Endothelial cell of umbilical vein (primary cell): Measurements from ENCODE around the gene DENND6A. TPM values are rescaled to one million over a fixed set of nuclear protein-coding genes. Genes with fewer than 3 reads are reported as not detected.

Experiments
- BruUV-seq: library from RNA; stranded (reverse); fragments of 400-500 nt; replicated peaks from 2 replicates; lab custom pipeline; 2021; lab: Mats Ljungman, UMichigan
- CTCF ChIA-PET: fragments of 300-600, 350-600 bp; sonication (Branson Sonifier 250); formaldehyde crosslinking; loops from one replicate; lab custom pipeline; 2021; ENCODE audit warnings: antibody characterized with exemption, inconsistent platforms; lab: Charles Lee
- POLR2A ChIA-PET: fragments of 300-600, 350-600 bp; sonication (Branson Sonifier 250); formaldehyde crosslinking; loops from one replicate; lab custom pipeline; 2021; ENCODE audit warnings: antibody characterized with exemption, inconsistent platforms; lab: Charles Lee
- DNase-seq: peaks from one replicate; pipeline ENCODE4 v3.0.0-alpha.2; 2011; ENCODE audit warnings: low read depth, low spot score
- FAIRE-seq: peaks from 2 replicates; lab custom pipeline; 2011; peaks lifted over from hg19 to GRCh38; lab: Jason Lieb, UNC
- H2AFZ ChIP-seq: 2 replicates; pipeline ENCODE4 v1.6.0; 2012; ENCODE audit warnings: low read depth, low read length, control low read depth, inconsistent platforms
- H3K27ac ChIP-seq: 2 replicates; pipeline ENCODE4 v1.5.1; 2011; ENCODE audit warnings: low read depth, mild to moderate bottlenecking, control low read depth, low read length, moderate library complexity; ENCODE audit not compliant: insufficient read depth
- H3K27me3 ChIP-seq, 2 experiments: 2 replicates each; pipeline versions ENCODE4 v1.6.0 to v1.6.1; 2011; ENCODE audit warnings: low read length in 2 of 2, mixed read lengths in 1 of 2; ENCODE audit not compliant: control insufficient read depth in 2 of 2, insufficient read depth in 2 of 2
- H3K36me3 ChIP-seq, 2 experiments: 2 replicates in 1 of 2; 3 replicates in 1 of 2; pipeline ENCODE4 v1.5.1; 2011; ENCODE audit warnings: low read length in 2 of 2, mild to moderate bottlenecking in 1 of 2, moderate library complexity in 1 of 2; ENCODE audit not compliant: control insufficient read depth in 2 of 2, insufficient read depth in 2 of 2; ENCODE audit errors: extremely low read depth in 1 of 2
- H3K4me1 ChIP-seq: 3 replicates; pipeline ENCODE4 v1.5.1; 2011; ENCODE audit warnings: mild to moderate bottlenecking, low read length; ENCODE audit not compliant: control insufficient read depth, insufficient read depth; ENCODE audit errors: extremely low read depth
- H3K4me2 ChIP-seq: 2 replicates; pipeline ENCODE4 v1.6.1; 2011; ENCODE audit warnings: low read length, control low read depth, mixed read lengths; ENCODE audit not compliant: insufficient read depth
- H3K4me3 ChIP-seq, 3 experiments: fragments of 200-600 bp in 1 of 3; sonication (generic), shearing (Covaris generic) in 1 of 3; replicated peaks in 1 of 3; 2 replicates each; pipeline ENCODE4 v1.5.1; 2011 to 2016; ENCODE audit warnings: control low read depth in 3 of 3, low read length in 3 of 3, mild to moderate bottlenecking in 2 of 3, inconsistent platforms in 1 of 3, low read depth in 1 of 3, moderate library complexity in 1 of 3; ENCODE audit not compliant: insufficient read depth in 1 of 3
- H3K79me2 ChIP-seq: 2 replicates; pipeline ENCODE4 v1.6.0; 2012; ENCODE audit warnings: low read length, inconsistent platforms; ENCODE audit not compliant: control insufficient read depth, insufficient read depth
- H3K9ac ChIP-seq: replicated peaks from 2 replicates; pipeline ENCODE3; 2011; ENCODE audit warnings: low read length, control low read depth; ENCODE audit not compliant: insufficient read depth; ENCODE audit errors: extremely low read depth
- H3K9me1 ChIP-seq: replicated peaks from 3 replicates; pipeline ENCODE4 v1.6.0; 2011; ENCODE audit warnings: mild to moderate bottlenecking, low read length; ENCODE audit not compliant: control insufficient read depth, insufficient read depth; ENCODE audit errors: extremely low read depth
- H3K9me3 ChIP-seq: replicated peaks from 2 replicates; pipeline ENCODE4 v1.5.1; 2012; ENCODE audit warnings: low read length, inconsistent platforms; ENCODE audit not compliant: control insufficient read depth, insufficient read depth
- H4K20me1 ChIP-seq: replicated peaks from 2 replicates; pipeline ENCODE3; 2011; ENCODE audit warnings: mild to moderate bottlenecking, low read length; ENCODE audit not compliant: control insufficient read depth, insufficient read depth; ENCODE audit errors: extremely low read depth
- CTCF ChIP-seq, 2 donors: IDR thresholded peaks; 1 replicate in 1 of 2; 2 replicates in 1 of 2; pipeline ENCODE4 v1.5.1; 2011; ENCODE audit warnings: low read length in 2 of 2, mild to moderate bottlenecking in 2 of 2, moderate library complexity in 2 of 2, control low read depth in 1 of 2, inconsistent platforms in 1 of 2, low read depth in 1 of 2; ENCODE audit not compliant: insufficient read depth in 1 of 2; ENCODE audit errors: extremely low read depth in 1 of 2
- EZH2 ChIP-seq: IDR thresholded peaks from 2 replicates; pipeline ENCODE4 v1.6.1; 2012; ENCODE audit warnings: borderline replicate concordance, low read depth, mild to moderate bottlenecking, moderate library complexity, low read length, inconsistent platforms; ENCODE audit not compliant: severe bottlenecking
- FOS ChIP-seq: IDR thresholded peaks from 2 replicates; pipeline ENCODE4 v1.6.1; 2011; ENCODE audit warnings: mild to moderate bottlenecking, low read length, moderate library complexity, borderline replicate concordance; ENCODE audit not compliant: insufficient read depth
- GATA2 ChIP-seq: IDR thresholded peaks from 2 replicates; pipeline ENCODE4 v1.7.0; 2011; ENCODE audit warnings: low read depth, mild to moderate bottlenecking, moderate library complexity, mixed read lengths, low read length; ENCODE audit not compliant: insufficient read length, insufficient read depth
- JUN ChIP-seq: IDR thresholded peaks from 2 replicates; pipeline ENCODE4 v1.6.1; 2011; ENCODE audit warnings: borderline replicate concordance, low read depth; ENCODE audit not compliant: insufficient read length, insufficient read depth
- MAX ChIP-seq: IDR thresholded peaks from 2 replicates; pipeline ENCODE4 v1.6.1; 2011; ENCODE audit not compliant: insufficient read depth, insufficient read length
- MYC ChIP-seq: IDR thresholded peaks from one replicate; pipeline ENCODE4 v1.6.1; 2011; ENCODE audit warnings: mild to moderate bottlenecking, low read depth, low read length
- POLR2A ChIP-seq: IDR thresholded peaks from 2 replicates; pipeline ENCODE4 v1.6.1; 2012; ENCODE audit warnings: low read depth, mild to moderate bottlenecking, control low read depth, low read length
- POLR2AphosphoS5 ChIP-seq: IDR thresholded peaks from 2 replicates; pipeline ENCODE4 v1.6.1; 2012; ENCODE audit warnings: low read depth, mild to moderate bottlenecking, control low read depth, low read length, moderate library complexity; ENCODE audit not compliant: insufficient read depth
- dilution Hi-C: fragments of 300-500 bp; cut with MboI; formaldehyde crosslinking; loops from one replicate; pipeline ENCODE4 v1.15.0; 2019; ENCODE audit warnings: low sequenced_read_pairs; ENCODE audit not compliant: extremely low pct_ligation_motif_present
- intact Hi-C: fragments of 100-400 bp; cut with micrococcal nuclease; formaldehyde crosslinking; loops from one replicate; pipeline ENCODE4 v1.10.0; 2022
- polyA plus RNA-seq, 4 experiments: library from polyadenylated mRNA; depleted of rRNA in 3 of 4; stranded (reverse) in 3 of 4; unstranded in 1 of 4; fragments of >200 nt; gene quantifications; 2 replicates each; pipeline versions ENCODE4 v1.2.1 to v1.2.3, GENCODE V29; 2011 to 2012; ENCODE audit warnings: missing spikeins in 1 of 4
- total RNA-seq: library from RNA; stranded (reverse); gene quantifications from 2 replicates; pipeline ENCODE4 v1.2.3, GENCODE V29; 2021

The DENND6A gene
- total and polyA plus RNA-seq, 2 donors (not counting 3 experiments of a cell fraction or from before 2014, with no cell fraction given): 12.7 to 25.0 TPM

GRCh38 chr3:57738391-57738790 is 45.5 kb upstream of the DENND6A start:
- H3K9ac ChIP-seq: no peak overlapping the region
- H4K20me1 ChIP-seq: no peaks in the 10 kb centered on the region
- H3K4me1 ChIP-seq: no peaks in the 10 kb centered on the region
- TF ChIP-seq MAX (no peak), EZH2 (no peak), MYC (no peak), GATA2 (no peak)
- no peaks in the 10 kb centered on the region for H3K27me3 ChIP-seq
- ChIA-PET CTCF (interaction anchor here (2.9 kb wide), 1 partner anchor 11 kb away, joined by 10 read pairs; no protein-coding TSS in a partner anchor), POLR2A (no interaction called here)
- DNase-seq (no peak), FAIRE-seq (no peak)
- no peaks in the 10 kb centered on the region for H3K79me2 ChIP-seq
- no peaks in the 10 kb centered on the region for H3K36me3 ChIP-seq
- no TSS peak for BruUV-seq
- H2AFZ ChIP-seq: no peak overlapping the region
- intact Hi-C loops: no loop called here
- dilution Hi-C loops: no loop called here
- no peaks in the 10 kb centered on the region for H3K9me1 ChIP-seq
- H3K9me3 ChIP-seq: no peaks in the 10 kb centered on the region
- H3K4me2 ChIP-seq: no peak overlapping the region
- H3K27ac ChIP-seq: no peak overlapping the region
- no peak overlapping the region for H3K4me3 ChIP-seq

- BruUV-seq: no TSS peak
- H3K9me1 ChIP-seq: no peaks in the 10 kb centered on the region
- intact Hi-C loops (no loop called here), dilution Hi-C loops (no loop called here)
- H3K4me3 ChIP-seq: no peak overlapping the region
- H3K36me3 ChIP-seq: no peaks in the 10 kb centered on the region
- no peaks in the 10 kb centered on the region for H3K9me3 ChIP-seq
- H2AFZ ChIP-seq: no peak overlapping the region
- no peak overlapping the region for H3K9ac ChIP-seq
- H3K4me2 ChIP-seq: no peak overlapping the region
- DNase-seq (no peak), FAIRE-seq (no peak)
- H3K27me3 ChIP-seq: no peaks in the 10 kb centered on the region
- H3K27ac ChIP-seq: no peak overlapping the region
- ChIA-PET POLR2A (no interaction called here), CTCF (interaction anchor here (2.9 kb wide), 1 partner anchor 10 kb away, joined by 10 read pairs; no protein-coding TSS in a partner anchor)
- H3K79me2 ChIP-seq: no peaks in the 10 kb centered on the region
- H4K20me1 ChIP-seq: no peaks in the 10 kb centered on the region
- no peaks in the 10 kb centered on the region for H3K4me1 ChIP-seq
- no peak for TF ChIP-seq MAX
- TF ChIP-seq MYC: no peak
- no peak for TF ChIP-seq JUN
- no peak for TF ChIP-seq GATA2
- no peak for TF ChIP-seq CTCF (IDR thresholded peaks at IDR 0.05; ENCODE audit: extremely low read depth in 1 of 2, insufficient read depth in 1 of 2, low read depth in 1 of 2, low read length in 2 of 2)
- TF ChIP-seq POLR2A: no peak
- no peak for TF ChIP-seq POLR2AphosphoS5
- no peak for TF ChIP-seq EZH2
- TF ChIP-seq FOS: no peak
Measured at GRCh38 chr3:57737840-57738239, 45.0 kb upstream of the DENND6A start.
